Skeletal muscle tissue (tissue), 4 donors: Measurements from ENCODE around the gene PNPLA2. TPM values are rescaled to one million over a fixed set of nuclear protein-coding genes. Genes with fewer than 3 reads are reported as not detected.

Source experiments
- H3K27ac ChIP-seq: one replicate; pipeline ENCODE4 v1.7.0; 2013; ENCODE audit warnings: mild to moderate bottlenecking, low read depth, low read length, inconsistent platforms
- H3K27me3 ChIP-seq, 3 donors: one replicate each; pipeline ENCODE4 v1.7.0; 2013; ENCODE audit warnings: low read length in 3 of 3; ENCODE audit not compliant: control insufficient read depth in 3 of 3, insufficient read depth in 3 of 3
- H3K36me3 ChIP-seq, 3 donors: one replicate each; pipeline ENCODE4 v1.7.0; 2013; ENCODE audit warnings: low read length in 3 of 3; ENCODE audit not compliant: control insufficient read depth in 3 of 3, insufficient read depth in 3 of 3
- H3K4me1 ChIP-seq, 3 donors: one replicate each; pipeline ENCODE4 v1.7.0; 2013; ENCODE audit warnings: low read length in 3 of 3, mild to moderate bottlenecking in 3 of 3; ENCODE audit not compliant: control insufficient read depth in 3 of 3, insufficient read depth in 3 of 3
- H3K4me3 ChIP-seq, 3 donors: one replicate each; pipeline ENCODE4 v1.7.0; 2013; ENCODE audit warnings: low read length in 3 of 3
- H3K9ac ChIP-seq, 3 donors: one replicate each; pipeline ENCODE4 v1.7.0; 2013; ENCODE audit warnings: low read length in 3 of 3, mild to moderate bottlenecking in 3 of 3, moderate library complexity in 2 of 3, low read depth in 1 of 3
- H3K9me3 ChIP-seq, 3 donors: one replicate each; pipeline ENCODE4 v1.7.0; 2013; ENCODE audit warnings: low read length in 3 of 3; ENCODE audit not compliant: control insufficient read depth in 3 of 3
- total RNA-seq: library from RNA; depleted of rRNA; stranded (reverse); fragments of >200 nt; gene quantifications from one replicate; pipeline ENCODE4 v1.2.3, GENCODE V29; 2014
- donor health status: Osteomylitis.

The PNPLA2 gene
- total RNA-seq, 1 donor from 2014 or later: 13.6 TPM

GRCh38 chr11:787084-787675 is 31.5 kb upstream of the PNPLA2 start:
- Histone ChIP-seq H3K9me3 (no peaks in the 10 kb centered on the region), H3K4me3 (no peak overlapping the region), H3K27me3 (peaks cover 30 to 39% (median 37%) of the 10 kb centered on the region in 3 donors)

GRCh38 chr11:788009-788640 is 30.6 kb upstream of the PNPLA2 start:
- no peaks in the 10 kb centered on the region for H3K36me3 ChIP-seq
- peaks cover 30 to 42% (median 37%) of the 10 kb centered on the region in 3 donors for H3K27me3 ChIP-seq
- peaks cover 8 to 12% (median 8%) of the 10 kb centered on the region in 3 donors for H3K4me1 ChIP-seq
- H3K9ac ChIP-seq: no peak overlapping the region
- H3K27ac ChIP-seq: no peak overlapping the region
- no peaks in the 10 kb centered on the region for H3K9me3 ChIP-seq
- H3K4me3 ChIP-seq: no peak overlapping the region

More at GRCh38 chr11:787084-787675, 31.5 kb upstream of the PNPLA2 start:
- Histone ChIP-seq H3K4me1 (peaks cover 14 to 22% (median 16%) of the 10 kb centered on the region in 3 donors), H3K9ac (no peak overlapping the region), H3K36me3 (no peaks in the 10 kb centered on the region), H3K27ac (no peak overlapping the region)

- Histone ChIP-seq H3K9me3 (no peaks in the 10 kb centered on the region), H3K4me3 (no peak overlapping the region), H3K27ac (no peak overlapping the region), H3K9ac (no peak overlapping the region), H3K36me3 (no peaks in the 10 kb centered on the region), H3K4me1 (peaks cover 0 to 12% (median 0%) of the 10 kb centered on the region in 3 donors), H3K27me3 (peaks cover 30 to 52% (median 45%) of the 10 kb centered on the region in 3 donors)
These were observed 29.5 kb upstream of the PNPLA2 start for GRCh38 chr11:788953-789940.

- H3K9me3 ChIP-seq: no peaks in the 10 kb centered on the region
- H3K4me1 ChIP-seq: peaks cover 0 to 17% (median 3%) of the 10 kb centered on the region in 3 donors
- H3K9ac ChIP-seq: no peak within 1 kb of the TSS
- H3K4me3 ChIP-seq: no peak within 1 kb of the TSS
- H3K27ac ChIP-seq: no peak within 1 kb of the TSS
- H3K36me3 ChIP-seq: no peaks in the 10 kb centered on the region
- H3K27me3 ChIP-seq: peaks cover 30 to 57% (median 51%) of the 10 kb centered on the region in 3 donors
These were observed 28.8 kb upstream of the PNPLA2 start, which contains the start of gene CEND1 for GRCh38 chr11:789943-790342. CEND1 (minus strand) TSS chr11:790090; CDS start chr11:788576, 1,514 bp downstream.

- peaks cover 6 to 24% (median 13%) of the 10 kb centered on the region in 3 donors for H3K4me1 ChIP-seq
- no peaks in the 10 kb centered on the region for H3K9me3 ChIP-seq
- H3K27ac ChIP-seq: no peak overlapping the region
- H3K27me3 ChIP-seq: peaks cover 33 to 59% (median 55%) of the 10 kb centered on the region in 3 donors
- H3K9ac ChIP-seq: no peak overlapping the region
- H3K4me3 ChIP-seq: no peak overlapping the region
- H3K36me3 ChIP-seq: no peaks in the 10 kb centered on the region
These were observed 27.8 kb upstream of the PNPLA2 start for GRCh38 chr11:790721-791564.

GRCh38 chr11:791658-792534 is 26.8 kb upstream of the PNPLA2 start:
- Histone ChIP-seq H3K9ac (no peak overlapping the region), H3K4me1 (peaks cover 14 to 33% (median 21%) of the 10 kb centered on the region in 3 donors), H3K27me3 (peaks cover 33 to 59% (median 56%) of the 10 kb centered on the region in 3 donors), H3K4me3 (no peak overlapping the region), H3K9me3 (no peaks in the 10 kb centered on the region), H3K36me3 (no peaks in the 10 kb centered on the region), H3K27ac (no peak overlapping the region)

GRCh38 chr11:792535-792821 is 26.2 kb upstream of the PNPLA2 start:
- no peak overlapping the region for H3K4me3 ChIP-seq
- H3K9ac ChIP-seq: no peak overlapping the region
- peaks cover 29 to 58% (median 55%) of the 10 kb centered on the region in 3 donors for H3K27me3 ChIP-seq
- H3K4me1 ChIP-seq: peaks cover 19 to 38% (median 27%) of the 10 kb centered on the region in 3 donors
- no peak overlapping the region for H3K27ac ChIP-seq
- no peaks in the 10 kb centered on the region for H3K9me3 ChIP-seq
- H3K36me3 ChIP-seq: no peaks in the 10 kb centered on the region

GRCh38 chr11:792873-793272 is 25.8 kb upstream of the PNPLA2 start:
- Histone ChIP-seq H3K9ac (no peak overlapping the region), H3K9me3 (no peaks in the 10 kb centered on the region), H3K4me1 (peaks cover 22 to 42% (median 30%) of the 10 kb centered on the region in 3 donors), H3K36me3 (no peaks in the 10 kb centered on the region), H3K4me3 (no peak overlapping the region), H3K27ac (no peak overlapping the region), H3K27me3 (peaks cover 26 to 56% (median 51%) of the 10 kb centered on the region in 3 donors)
